ENCODE measurements around the gene CLEC6A.
A peak's percentile ranks its signal among the peaks of the same experiment; 100 is the strongest.
"Not testable (repeated sequence)": the region's sequence is repeated elsewhere in the genome, so short reads cannot be mapped to it uniquely, and the experiment has no call there.

The CLEC6A gene

DNA sequence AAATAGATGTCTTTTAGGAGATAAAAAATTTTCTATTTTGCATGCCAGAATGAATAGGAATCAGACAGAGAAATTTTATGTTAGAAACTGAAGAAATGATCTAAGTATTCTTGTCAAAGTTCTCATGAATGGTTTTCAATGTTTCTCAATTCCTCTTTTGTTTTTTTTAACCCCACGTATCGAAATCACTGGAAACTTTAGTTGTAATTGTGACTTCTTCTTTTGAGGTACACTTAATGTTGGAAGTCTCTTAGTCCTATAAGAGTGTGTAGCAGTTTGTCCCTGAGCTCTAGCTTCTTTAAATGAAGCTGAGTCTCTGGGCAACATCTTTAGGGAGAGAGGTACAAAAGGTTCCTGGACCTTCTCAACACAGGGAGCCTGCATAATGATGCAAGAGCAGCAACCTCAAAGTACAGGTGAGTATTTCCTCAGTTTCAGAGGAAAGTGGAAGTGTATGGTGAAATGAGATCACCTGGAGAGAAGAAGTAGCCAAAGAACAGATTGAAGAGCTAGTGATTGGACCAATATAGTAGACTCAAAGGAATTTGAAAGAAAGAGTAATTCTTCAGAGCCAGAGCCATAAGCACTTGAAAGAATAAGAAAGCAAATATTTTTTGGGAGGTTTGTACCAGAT lies at the start of gene CLEC6A:
Gene CLEC6A, plus strand, starts transcription at position 236 of the 634 bp plus-strand sequence. Its CDS starts 150 bp downstream, at position 386.
- no peak for DNase-seq

DNA sequence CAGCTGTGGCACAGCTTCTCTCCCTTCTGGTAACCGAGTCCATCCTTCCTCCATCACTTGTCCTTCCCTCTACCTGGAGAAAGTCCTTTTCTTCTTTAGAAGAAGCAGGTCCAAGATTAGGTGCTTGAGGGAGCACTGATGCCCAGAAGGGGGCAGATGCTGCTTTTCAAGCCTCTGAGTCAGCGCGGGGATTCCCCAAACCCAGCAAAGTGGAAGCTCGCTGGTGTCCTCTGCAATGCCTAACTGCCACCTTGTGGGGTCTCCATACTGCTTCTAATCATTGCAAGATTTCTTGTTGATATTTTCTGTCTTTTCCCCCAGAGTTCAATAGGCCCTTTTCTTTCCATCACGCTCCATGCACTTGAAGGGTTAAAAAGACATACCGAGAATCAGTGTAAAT lies 36.2 kb upstream of the CLEC6A start:
- not testable (repeated sequence) for DNase-seq

DNA sequence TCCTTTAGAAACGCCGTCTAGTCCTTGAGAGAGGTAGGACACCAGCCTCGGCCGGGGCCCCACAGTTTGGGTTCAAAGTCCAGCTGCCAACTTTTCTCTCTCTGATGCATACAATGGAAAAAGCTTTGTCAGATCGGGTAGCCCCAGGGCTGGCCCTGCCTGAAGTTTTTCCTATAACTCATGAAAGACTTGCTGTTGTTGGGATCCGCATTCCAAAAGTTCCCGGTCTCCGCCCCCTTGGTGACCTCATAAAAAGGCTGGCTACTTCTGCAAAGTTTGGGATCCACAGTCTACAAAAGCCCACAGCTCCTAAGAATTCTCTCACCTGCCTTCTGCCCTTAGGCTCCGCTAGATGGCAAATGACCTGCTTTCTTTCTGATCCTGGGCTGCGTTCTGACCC lies 35.3 kb upstream of the CLEC6A start:
- DNase-seq: no peak

DNA sequence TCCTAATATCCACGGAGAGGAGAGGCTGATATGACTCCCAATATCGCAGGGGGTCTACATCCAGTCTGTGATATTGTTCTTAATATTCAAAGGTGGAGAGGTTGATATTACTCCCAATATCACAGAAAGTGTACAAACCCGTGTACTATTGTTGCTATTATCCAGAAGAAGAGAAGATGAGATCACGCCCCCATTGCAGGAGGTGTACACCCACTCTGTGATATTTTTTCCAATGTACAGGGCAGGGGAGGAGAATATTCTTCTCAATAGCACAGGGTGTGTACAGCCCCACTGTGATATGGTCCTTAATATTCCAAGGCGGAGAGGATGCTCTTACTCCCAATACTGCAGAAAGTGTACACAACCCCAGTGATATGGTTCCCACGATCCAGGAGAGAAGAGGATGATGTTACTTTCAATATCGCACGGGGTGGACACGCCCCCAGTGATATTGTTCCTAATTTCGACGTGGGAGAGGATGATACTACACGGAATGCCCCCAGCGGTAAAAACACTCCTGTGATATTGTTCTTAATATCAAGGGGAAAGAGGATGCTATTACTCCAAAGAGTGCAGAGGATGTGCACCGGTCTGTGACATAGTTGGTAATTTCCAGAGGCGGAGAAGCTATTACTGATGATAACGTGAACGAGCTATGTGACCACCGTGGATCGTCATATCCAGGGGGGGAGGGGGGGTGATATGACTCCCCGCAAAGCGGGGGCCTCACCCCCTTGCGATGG lies 11.1 kb upstream of the CLEC6A start:
- not testable (repeated sequence) for DNase-seq

DNA sequence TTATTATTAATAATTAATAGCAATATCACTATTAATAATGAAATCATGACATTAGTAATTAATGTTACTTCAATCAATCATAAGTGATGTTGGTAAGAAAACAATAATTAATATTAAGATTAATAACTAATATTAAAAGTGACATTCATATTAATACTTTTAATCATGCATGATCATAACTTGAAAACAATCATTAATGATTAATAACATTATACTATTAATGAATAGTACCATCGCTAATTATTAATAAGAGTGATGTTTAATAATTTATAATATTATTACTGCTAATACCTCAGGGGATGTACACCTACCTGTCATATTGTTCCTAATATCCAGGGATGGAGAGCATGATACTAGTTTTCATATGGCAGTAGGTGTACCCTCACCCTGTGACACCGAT lies 10.0 kb upstream of the CLEC6A start:
- DNase-seq: no peak

DNA sequence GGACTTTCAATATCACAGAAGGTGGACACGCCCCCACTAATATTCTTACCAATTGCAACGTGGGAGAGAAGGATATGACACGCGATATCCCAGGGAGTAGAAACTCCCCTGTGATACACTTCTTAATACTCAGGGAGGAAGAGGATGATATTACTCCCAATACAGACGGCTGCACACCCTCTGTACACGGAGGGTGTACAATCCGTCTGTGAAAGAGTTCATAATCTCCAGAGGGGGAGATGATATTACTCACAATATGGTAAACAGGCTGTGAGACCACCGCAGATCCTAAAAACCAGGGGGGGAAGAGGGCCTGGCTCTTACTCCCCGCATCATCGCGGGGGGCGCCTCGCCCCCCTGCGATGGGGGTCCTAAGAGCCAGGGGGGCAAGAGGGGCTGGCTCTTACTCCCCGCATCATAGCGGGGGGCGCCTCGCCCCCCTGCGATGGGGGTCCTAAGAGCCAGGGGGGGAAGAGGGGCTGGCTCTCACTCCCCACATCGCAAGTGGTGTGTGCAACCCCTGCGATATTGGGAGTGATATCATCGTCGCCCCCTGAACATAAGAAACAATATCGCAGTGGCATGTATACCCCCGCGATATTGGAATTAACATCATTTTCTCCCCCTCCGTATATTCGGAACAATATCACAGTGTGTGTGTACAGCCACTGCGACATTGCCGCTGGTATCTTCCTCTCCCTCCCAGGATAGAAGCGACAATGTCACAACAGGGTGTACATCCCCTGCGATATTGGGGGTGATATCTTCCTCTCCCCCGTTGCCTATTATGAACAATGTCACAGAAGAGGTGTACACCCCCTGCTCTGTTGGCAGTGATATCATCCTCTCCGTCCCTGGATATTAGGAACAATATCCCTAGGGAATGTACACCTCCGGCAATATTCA lies 8.9 kb upstream of the CLEC6A start:
- no peak for DNase-seq

DNA sequence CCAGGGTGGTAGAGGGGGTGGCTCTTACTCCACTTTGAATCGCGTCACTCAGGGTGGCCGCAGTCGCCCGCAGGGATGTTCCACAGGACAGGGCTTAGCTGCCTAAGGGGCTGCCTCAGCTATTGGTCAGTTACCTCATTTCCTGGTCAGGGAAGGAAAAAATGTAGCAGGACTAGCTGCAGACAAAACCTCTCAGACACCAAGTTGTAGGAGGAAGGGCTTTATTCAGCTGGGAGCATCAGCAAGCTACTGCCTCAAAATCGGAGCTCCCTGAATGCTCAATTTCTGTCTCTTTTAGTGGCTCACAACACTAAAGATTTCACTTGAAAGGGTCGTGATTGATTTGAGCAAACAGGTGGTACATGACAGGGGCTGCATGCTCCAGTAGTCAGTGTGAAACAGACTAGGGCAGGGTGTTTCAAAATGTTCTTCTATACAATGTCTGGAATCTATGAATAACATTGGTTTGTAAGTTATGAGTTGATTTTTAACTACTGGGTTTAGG lies 6.4 kb upstream of the CLEC6A start:
- DNase-seq: no peak

DNA sequence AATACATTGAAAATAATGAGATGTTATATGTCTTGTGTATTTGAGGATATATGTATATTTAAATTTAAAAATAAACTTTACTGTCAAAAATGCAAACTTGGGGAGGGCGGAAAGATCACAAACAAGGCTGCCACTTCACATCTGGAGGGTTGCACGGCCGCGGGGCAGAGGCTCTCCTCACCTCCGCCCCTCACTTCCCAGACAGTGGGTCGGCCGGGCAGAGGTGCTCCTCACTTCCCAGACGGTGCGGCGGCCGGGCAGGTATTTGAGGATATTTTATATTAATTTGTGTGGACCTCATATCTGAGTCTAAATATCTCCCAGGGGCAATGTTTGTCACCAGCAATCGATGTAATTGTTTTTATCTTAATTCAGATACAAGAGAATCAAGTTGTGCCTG lies 3.7 kb upstream of the CLEC6A start:
- no peak for DNase-seq

DNA sequence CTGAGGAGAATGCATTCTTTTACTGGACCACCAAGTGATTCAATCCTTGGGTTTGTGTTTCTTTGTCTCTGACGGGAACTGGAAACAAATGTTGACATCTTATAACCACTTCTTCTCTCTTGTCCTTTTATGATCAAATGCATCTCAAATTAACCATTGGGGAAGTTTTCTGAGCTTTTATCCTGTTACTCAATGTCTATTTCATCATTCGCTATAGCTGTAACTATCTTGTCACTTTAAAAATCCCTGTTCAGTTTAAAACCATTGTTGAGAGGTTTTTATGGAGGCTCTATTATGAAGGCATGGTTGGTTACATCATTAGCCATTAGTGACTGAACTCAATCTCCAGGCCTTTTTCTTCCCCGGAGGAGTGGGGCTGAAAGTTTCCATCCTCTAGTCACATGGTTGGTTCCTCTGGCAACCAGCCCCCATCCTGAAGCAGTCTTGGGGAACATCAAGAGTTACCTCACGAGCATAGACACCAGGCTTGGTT lies 2.7 kb upstream of the CLEC6A start:
- peak in 2 of 51 donors; percentile 1 for DNase-seq

DNA sequence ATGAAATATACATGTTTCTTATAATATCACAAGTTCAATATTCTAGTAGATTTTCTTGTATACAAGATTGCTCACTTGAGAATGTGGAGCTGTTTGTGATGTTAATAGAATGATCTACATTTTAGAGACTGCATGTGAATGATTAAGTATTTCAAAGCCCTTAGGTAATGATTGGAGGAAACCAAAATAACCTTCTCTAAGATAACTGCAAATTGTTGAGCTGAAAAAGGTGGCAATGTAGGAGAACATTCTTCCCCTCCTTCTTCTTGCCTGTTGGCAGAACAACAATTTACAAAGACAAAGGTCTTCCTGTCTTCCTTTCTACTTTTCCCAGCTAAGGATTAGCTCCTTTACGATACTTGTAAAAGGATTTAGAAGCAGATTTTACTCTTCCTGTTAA lies 2.0 kb upstream of the CLEC6A start:
- DNase-seq: no peak

DNA sequence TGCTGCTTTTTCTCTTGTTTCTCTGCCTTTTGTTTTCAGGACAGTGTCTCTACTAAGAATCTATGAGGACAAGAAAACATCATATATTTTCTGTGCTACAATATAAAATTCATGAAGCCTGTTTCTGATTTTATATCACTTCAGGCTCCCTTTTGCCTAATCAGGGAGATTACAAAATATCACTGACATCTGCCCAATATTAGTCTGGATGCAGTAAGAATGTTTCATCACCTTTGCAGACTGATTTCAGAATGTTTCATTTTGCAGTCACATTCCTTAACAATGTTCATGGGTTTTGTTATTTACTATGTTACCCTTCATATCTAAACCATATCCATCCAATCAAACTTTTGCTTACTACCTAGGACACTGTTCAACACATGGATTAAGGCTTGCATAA lies 491 bp upstream of the CLEC6A start:
- no peak for DNase-seq

DNA sequence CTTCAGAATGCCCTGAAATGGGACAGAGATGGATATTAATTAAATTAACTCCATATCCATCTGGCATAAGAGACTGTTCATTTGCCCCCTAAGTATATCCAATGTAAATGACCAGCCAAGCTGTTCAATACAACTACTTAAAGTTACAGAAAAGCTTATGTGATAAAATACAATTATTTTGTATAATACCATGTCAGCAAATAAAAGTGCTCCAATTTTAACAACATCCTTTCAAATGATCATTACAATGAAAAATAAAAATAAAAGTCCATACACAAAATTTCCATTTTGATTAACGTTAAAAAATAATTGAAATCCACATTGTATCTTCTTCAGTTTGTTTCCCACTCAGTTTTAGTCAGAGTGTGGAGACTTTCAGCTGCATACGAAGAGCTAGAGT lies 5.7 kb downstream of the CLEC6A start:
- no peak for DNase-seq

DNA sequence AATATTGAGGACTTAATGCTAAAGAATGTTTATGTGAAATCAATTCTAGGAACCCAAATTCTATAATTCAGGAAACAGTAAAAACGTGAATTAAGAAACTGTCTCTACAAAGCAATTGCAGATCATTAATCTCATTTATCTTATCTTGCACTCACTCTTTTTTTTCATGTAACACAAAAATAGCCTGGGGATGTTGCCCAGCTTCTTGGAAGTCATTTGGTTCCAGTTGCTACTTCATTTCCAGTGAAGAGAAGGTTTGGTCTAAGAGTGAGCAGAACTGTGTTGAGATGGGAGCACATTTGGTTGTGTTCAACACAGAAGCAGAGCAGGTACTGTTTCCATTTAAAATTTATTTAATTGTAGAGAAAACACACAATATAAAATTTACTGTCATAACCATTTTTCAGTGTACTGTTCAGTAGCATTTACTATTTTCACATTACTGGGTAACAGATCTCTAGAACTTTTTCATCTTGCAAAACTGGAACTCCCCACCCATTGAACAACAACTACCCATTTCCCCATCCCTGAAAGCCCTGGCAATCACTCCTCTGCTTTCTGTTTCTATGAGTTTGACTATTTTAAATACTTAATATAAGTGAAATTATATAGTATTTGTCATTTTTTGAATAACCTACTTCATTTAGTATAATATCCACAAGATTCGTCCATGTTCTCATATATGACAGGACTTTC lies 9.7 kb downstream of the CLEC6A start:
- DNase-seq: no peak

DNA sequence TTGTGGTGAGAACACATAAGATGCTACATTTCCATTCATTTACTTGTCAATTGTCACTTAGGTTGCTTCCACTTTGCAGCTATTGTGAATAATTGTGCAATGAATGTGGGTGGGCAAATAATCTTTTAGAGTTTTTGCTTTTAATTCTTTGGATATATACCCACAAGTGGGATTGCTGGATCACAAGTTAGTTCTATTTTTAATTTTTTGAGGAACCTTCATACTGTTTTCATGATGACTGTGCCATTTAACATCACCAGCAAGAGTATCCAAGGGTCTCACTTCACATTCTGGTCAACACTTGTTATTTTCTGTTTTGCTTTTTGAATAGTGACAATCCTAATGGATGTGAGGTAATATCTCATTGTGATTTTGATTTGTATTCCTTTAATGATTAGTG lies 10.5 kb downstream of the CLEC6A start:
- DNase-seq: no peak

DNA sequence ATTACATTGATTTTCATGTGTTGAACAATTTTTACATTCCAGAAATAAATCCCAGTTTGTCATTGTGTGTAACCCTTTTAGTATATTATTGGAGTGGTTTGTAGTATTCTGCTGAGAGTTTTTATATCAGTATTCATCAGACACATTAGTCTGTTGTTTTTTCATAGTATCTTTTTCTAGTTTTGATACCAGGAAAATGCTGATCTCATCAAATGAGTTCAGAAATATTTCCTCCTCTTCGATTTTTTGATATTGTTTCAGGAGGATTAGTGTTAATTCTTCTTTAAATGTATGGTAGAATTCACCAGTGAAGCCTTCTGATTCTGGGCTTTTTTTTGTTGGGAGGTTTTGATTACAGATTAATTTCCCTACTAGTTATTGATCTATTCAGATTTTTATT lies 15.3 kb downstream of the CLEC6A start:
- DNase-seq: no peak

DNA sequence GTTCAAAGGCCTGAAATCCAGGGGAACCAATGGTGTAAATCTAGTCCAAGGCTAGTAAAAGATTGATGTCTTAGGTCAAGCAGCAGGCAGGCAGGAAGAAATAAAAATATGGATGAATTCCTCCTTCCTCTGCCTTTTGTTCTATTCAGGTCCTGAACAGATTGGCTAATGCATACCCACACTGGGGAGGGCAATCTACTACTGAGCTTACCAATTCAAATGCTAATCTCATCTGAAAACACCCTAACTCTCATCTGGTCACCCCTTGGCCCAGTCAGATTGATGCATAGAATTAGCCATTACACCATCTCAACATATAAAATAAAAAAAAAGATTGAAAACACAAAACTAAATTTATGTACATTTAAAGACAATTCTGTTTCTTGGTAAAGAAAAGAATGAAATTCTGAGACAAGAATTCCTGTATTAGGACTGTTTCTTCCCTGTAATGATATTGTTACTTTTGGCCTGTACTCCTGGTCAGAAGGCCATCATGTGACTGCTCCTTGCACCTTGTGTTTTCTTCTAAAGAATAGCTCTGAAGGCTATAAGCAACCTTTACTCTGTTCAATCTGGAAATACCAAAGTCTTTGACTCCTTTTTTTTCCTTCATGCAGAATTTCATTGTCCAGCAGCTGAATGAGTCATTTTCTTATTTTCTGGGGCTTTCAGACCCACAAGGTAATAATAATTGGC lies 19.9 kb downstream of the CLEC6A start:
- DNase-seq: no peak

DNA sequence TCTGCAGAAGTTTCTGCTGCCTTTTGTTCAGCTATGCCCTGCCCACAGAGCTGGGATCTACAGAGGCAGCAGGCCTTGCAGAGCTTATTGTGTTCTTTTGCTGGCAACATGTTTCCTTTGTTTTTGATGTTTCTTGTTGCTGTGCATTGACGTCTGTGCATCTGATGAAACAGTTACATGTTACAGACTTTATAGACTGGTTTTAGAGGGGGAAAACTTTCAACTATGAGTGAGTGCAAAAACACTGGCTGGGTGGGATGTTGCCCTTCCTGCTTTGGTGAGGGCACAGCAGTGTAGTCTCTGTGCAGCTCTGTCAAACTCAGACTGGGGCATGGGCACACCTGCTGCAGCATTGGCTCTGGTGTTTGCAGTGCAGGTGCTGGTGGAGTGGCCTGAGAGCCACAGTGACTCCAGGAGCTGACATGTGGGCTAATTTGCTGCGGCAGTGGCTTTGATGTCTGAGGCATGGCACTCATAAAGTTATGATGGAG lies 26.9 kb downstream of the CLEC6A start:
- no peak for DNase-seq

DNA sequence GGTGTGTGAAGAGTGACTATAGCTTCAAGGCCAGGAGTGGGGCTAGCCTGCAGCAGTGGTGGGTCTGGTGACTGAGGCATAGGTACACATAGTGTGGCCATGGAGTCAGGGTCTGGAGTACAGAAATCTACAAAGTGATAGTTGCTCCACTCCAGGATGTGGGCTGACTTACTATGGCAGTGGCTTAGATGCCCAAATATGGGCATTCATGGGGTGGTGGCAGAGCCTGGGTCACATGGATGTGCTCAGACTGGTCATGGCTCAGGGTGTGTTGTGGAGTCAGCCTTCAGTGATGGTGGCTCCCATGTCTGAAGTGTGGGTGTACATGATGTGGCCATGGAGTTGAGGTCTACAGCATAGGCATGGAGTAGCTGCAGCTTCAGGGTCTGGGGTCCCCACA lies 27.3 kb downstream of the CLEC6A start:
- DNase-seq: no peak

DNA sequence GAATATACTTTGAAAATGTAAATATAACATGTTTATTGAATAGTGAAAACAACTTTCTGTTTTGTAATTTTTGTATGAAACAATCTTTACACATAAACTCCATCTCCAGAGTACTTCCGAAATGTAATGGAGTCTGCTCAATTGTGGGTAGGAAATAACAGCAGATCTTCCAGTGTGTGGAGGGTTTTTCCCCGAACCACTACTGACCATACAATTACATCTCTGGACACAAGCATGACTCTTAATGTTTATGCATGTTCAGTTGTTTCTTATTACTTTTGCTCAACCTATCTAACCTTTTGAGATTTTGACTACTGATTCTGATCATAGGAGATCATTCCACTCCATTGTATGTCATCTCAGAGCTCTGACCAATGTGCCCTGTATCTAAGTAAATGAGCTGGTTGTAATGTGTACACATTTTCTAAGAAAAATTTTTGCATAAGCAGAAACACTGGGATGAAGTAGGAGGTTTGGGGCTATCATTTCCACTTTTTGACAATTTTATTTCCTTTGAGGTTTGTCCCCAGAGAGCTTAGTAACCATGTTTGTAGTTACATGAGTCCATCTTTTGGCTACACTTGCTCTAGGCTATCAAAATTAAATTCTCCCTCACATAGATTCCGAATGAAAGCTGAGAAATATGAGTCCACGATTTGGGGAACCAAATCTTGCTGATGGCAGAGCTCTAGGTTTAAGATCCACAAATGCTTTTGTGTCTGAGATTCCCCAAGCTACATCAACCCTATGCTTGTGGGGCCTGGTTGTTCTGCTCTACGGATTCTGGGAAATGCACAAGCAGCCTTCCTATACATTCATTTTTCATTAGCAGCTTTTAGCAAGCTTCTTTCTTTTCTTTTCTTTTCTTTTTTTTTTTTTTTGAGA lies 36.1 kb downstream of the CLEC6A start:
- DNase-seq: no peak
